ENCODE results near the gene CA4. TPM values are rescaled to one million over a fixed set of nuclear protein-coding genes. Genes with fewer than 3 reads are reported as not detected.

The CA4 gene
- polyA plus RNA-seq, 1 experiment: not detected

Other genes with a start within 250 kb of the CA4 start
- gene RNFT1, start 185.2 kb upstream of the CA4 start, polyA plus RNA-seq (2011; rRNA removed): 16.4 and 20.8 TPM in 2 replicates
- 23.5 and 23.7 TPM in 2 replicates for gene HEATR6, start 71.1 kb upstream of the CA4 start, polyA plus RNA-seq (2011; rRNA removed)
- 40.7 and 42.6 TPM in 2 replicates for gene USP32, start 242.2 kb downstream of the CA4 start, polyA plus RNA-seq (2011; rRNA removed)